ENCODE measurements around the gene ATRN. TPM values are rescaled to one million over a fixed set of nuclear protein-coding genes. Genes with fewer than 3 reads are reported as not detected.

Gene ATRN
- total RNA-seq, 1 experiment from 2014 or later, result 27.8 TPM

DNA sequence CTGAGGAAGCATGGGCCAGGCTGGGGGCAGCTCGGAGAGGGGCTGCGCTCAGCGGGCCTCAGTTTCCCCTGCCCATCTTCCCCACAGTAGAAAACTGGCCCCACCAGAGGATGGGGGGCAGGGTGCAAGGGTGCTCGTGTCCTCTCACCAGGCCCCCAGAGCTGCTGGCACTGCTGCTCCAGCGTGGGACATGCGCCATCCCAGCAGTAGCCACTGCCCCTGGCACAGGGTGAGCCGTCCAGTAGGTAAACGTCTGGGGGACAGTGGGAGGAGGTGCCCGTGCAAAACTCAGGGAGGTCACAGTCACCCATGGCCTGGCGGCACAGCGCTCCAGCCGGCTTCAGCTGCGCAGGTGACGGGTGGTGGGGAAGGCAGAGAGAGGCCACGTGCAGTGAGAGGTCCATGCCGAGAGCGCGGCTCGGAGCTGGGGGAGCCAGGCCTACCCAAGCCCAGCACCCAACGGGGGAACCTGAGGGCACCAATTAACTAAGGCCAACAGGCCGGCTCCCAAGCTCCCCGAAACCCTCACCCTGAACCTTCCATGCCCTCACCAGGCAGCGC lies 201.2 kb downstream of the ATRN start:
- Histone ChIP-seq H3K36me3 (no peaks in the 10 kb centered on the region), H3K9me3 (replicated peaks) (no peaks in the 10 kb centered on the region), H3K4me1 (replicated peaks) (peaks cover 4% of the 10 kb centered on the region; the same call in 1 of the 2 replicates), H3K4me3 (no peak overlapping the region), H3K27me3 (replicated peaks) (0 out of 2 replicates have a peak, but pooled peaks cover 3% of the 10 kb centered on the region), H3K27ac (no peak overlapping the region)
- no peak for DNase-seq (ENCODE audit: low read depth in 1 of 2, low spot score in 2 of 2)

DNA sequence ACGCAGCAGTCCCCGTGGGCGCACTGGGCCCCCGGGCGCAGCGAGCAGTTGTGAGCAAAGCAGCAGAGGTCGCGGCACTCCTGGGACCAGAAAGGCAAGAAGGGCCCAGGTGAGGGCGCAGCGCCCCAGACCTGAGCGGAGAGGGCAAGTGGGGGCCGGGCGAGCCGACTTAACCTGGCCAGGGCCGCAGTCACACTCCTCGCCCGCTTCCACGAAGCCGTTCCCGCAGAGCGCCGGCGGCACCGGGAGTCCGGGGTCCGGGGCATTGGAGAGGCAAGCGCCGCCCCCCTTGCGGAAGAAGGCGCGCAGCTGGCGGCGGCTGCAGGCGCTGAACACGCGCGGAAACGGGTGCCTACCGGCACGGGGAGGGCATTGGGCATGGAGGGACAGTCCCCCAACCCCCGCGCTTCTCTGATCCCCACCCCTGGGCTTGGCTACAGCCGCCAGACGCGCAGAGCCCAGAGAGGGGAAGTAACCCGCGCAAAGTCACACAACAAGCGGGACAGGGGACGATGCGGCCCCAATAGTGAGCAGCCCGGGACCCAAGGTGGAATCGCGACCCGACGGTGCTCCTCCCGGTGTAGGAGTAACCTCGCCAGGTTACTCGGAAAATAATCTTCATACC lies 201.8 kb downstream of the ATRN start:
- no peak overlapping the region for H3K27ac ChIP-seq
- peaks cover 4% of the 10 kb centered on the region; the same call in 1 of the 2 replicates for H3K4me1 ChIP-seq (replicated peaks)
- no peaks in the 10 kb centered on the region for H3K36me3 ChIP-seq
- 0 out of 2 replicates have a peak, but pooled peaks cover 3% of the 10 kb centered on the region for H3K27me3 ChIP-seq (replicated peaks)
- H3K9me3 ChIP-seq (replicated peaks), result no peaks in the 10 kb centered on the region
- no peak for DNase-seq (ENCODE audit: low read depth in 1 of 2, low spot score in 2 of 2)
- H3K4me3 ChIP-seq, result no peak overlapping the region

DNA sequence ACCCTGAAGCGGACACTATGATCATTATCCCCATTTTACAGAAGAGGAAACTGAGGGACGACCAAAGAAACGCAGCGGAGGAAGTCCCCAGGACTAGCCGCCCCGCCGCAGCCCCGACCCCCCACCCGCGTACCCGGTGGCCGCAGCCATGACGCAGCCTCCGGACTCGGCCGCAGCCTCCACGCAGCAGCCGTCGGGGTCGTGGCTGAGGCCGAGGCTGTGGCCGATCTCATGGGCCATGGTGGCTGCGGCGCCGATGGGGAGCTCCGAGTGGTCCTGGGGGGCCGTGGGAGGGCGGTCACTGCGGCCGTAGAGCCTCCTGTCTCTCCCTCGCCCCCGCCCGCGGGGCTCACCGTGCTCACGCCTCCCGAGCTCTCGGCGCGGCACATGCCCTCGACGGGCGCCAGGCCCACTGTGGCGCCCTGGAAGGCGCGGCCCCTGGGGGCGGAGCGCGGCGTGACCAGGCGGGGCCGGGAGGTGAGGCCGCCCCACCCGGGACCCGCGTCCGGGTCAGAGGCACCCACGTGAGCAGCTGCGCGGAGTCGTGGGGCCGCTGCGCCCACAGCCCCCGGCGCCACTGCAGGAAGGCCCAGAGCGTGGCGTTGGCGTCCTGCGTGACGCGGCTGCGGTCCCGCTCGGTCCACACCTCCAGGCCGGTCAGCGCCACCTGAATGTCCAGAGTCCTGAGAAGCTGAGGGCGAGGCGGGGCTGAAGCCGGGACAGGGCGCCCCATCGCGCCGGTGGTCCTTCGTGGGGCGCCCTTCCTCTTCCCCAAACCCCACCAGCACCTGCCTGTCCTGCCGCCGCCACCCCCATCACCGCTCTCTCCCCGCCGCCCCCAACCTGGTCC lies 202.6 kb downstream of the ATRN start:
- Histone ChIP-seq H3K27ac (no peak overlapping the region), H3K4me1 (replicated peaks) (peaks cover 4% of the 10 kb centered on the region; the same call in 1 of the 2 replicates), H3K4me3 (no peak overlapping the region), H3K9me3 (replicated peaks) (no peaks in the 10 kb centered on the region), H3K27me3 (replicated peaks) (0 out of 2 replicates have a peak, but pooled peaks cover 3% of the 10 kb centered on the region), H3K36me3 (no peaks in the 10 kb centered on the region)
- DNase-seq (ENCODE audit: low read depth in 1 of 2, low spot score in 2 of 2), result no peak

DNA sequence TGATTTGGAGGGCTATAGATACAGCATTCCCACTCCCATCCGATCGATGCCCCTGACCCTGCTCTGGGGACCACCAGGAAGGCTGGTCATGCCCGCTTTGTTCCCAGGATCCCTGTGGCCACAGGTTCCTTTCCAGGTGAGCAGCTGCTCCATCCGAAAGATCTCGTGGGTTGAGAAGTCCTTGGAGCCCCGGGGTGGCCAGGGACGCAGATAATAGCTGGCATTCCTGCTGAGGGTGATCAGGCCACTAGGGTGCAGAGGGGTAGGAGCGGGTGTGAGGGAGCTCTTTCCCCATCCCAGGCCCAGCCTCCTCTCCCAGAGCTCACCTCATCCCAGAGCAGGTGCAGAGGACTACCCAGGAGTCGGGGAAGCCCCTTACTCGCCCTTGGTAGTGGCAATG lies 203.6 kb downstream of the ATRN start:
- Histone ChIP-seq H3K9me3 (replicated peaks) (no peaks in the 10 kb centered on the region), H3K4me3 (no peak overlapping the region), H3K36me3 (no peaks in the 10 kb centered on the region)

DNA sequence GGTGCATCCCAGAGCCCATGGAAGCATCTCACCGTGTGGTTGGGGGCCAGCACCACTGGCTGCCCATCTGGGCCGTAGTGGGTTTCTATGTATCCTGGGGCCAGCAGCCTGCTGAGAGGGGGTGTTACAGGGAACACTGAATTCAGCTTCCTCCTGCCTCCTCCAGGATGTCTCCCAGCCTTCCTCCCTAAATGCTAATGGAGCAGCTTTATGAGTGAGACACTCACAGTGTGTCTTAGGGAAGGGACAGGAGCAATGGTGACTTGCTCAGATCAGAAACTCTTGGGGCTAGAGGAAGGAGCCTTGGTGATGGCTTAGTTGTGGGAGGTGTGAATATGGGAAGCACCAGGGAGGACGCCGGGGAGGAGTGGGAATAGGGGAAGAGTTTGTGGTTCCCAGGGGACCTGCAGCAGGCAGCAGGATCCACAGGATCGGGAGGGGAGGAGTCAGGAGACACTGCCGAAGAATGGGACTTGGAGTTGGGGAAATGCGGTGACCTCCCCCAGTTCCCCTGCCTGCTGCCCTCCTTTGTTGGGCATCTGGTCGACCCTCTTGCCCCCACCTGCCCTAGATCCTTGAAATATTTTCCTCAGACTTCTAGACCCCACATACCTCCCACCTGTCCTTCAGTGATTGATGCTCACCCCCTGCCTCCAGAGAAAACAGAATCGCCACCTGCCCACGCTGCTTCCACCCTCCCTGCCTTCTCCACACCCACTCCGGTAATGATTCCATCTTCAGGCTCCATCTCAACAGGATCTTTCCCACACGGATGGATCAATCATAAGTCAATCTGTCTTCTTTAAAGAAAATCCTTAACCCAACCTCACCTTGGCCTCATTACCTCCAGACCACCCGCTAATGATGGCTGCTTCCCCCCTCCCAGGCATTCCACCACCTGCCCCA lies 204.4 kb downstream of the ATRN start:
- no peaks in the 10 kb centered on the region for H3K36me3 ChIP-seq
- H3K4me3 ChIP-seq, result no peak overlapping the region
- no peak for DNase-seq (ENCODE audit: low read depth in 1 of 2, low spot score in 2 of 2)
- H3K27ac ChIP-seq, result no peak overlapping the region
- no peaks in the 10 kb centered on the region for H3K9me3 ChIP-seq (replicated peaks)
- 0 out of 2 replicates have a peak, but pooled peaks cover 3% of the 10 kb centered on the region for H3K27me3 ChIP-seq (replicated peaks)
- peaks cover 4% of the 10 kb centered on the region for H3K4me1 ChIP-seq (replicated peaks)

More for the DNA sequence above, 203.6 kb downstream of the ATRN start:
- 0 out of 2 replicates have a peak, but pooled peaks cover 3% of the 10 kb centered on the region for H3K27me3 ChIP-seq (replicated peaks)
- peaks cover 4% of the 10 kb centered on the region; the same call in 1 of the 2 replicates for H3K4me1 ChIP-seq (replicated peaks)
- DNase-seq (ENCODE audit: low read depth in 1 of 2, low spot score in 2 of 2), result no peak
- no peak overlapping the region for H3K27ac ChIP-seq

DNA sequence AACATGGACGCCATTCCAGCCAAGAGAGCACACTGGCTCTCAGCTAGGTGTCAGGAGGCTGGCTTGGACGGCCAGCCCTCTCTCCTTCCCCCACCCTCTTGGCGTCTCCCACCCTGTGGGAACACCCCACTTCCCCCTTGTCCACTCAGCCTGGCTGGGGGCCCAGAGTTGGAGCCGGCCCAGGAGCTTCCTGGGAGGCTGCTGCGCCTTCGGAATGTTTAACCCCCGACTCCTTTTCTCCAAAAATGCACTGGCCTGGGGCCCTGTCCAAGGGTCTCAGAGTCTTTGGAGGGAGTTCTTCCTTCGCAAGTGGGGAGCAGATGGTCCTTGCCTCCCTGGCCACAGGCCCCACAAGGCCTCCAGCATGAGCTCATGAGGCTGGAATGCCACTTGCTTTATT lies 206.9 kb downstream of the ATRN start:
- Histone ChIP-seq H3K36me3 (no peaks in the 10 kb centered on the region), H3K9me3 (replicated peaks) (no peaks in the 10 kb centered on the region), H3K4me1 (replicated peaks) (peaks cover 4% of the 10 kb centered on the region), H3K27ac (no peak overlapping the region), H3K4me3 (no peak overlapping the region), H3K27me3 (replicated peaks) (peaks cover 7% of the 10 kb centered on the region; the same call in 1 of the 2 replicates)
- no peak for DNase-seq (ENCODE audit: low read depth in 1 of 2, low spot score in 2 of 2)

DNA sequence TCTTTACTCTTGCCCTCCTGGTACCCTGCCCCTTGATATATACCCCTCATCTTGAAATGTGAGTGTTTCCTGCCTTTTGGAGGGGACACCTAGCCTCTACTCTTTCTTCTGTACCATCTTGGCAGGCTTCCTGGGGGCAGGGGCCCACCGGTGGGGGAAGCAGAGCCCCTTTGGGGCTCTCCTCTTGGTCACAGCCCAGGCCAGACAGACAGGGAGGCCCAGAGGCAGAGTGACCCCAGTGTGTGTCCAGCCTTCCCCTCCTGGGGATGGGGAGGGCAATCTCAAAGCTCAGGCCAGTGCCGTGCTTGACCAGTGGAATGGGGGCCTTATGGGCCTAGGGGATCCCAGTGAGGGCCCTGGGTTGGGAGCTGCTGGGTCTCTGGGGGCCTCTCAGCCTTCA lies 207.4 kb downstream of the ATRN start:
- Histone ChIP-seq H3K36me3 (no peaks in the 10 kb centered on the region), H3K27ac (no peak overlapping the region), H3K27me3 (replicated peaks) (peaks cover 7% of the 10 kb centered on the region; the same call in 1 of the 2 replicates), H3K9me3 (replicated peaks) (no peaks in the 10 kb centered on the region), H3K4me3 (no peak overlapping the region), H3K4me1 (replicated peaks) (peaks cover 4% of the 10 kb centered on the region)
- no peak for DNase-seq (ENCODE audit: low read depth in 1 of 2, low spot score in 2 of 2)

DNA sequence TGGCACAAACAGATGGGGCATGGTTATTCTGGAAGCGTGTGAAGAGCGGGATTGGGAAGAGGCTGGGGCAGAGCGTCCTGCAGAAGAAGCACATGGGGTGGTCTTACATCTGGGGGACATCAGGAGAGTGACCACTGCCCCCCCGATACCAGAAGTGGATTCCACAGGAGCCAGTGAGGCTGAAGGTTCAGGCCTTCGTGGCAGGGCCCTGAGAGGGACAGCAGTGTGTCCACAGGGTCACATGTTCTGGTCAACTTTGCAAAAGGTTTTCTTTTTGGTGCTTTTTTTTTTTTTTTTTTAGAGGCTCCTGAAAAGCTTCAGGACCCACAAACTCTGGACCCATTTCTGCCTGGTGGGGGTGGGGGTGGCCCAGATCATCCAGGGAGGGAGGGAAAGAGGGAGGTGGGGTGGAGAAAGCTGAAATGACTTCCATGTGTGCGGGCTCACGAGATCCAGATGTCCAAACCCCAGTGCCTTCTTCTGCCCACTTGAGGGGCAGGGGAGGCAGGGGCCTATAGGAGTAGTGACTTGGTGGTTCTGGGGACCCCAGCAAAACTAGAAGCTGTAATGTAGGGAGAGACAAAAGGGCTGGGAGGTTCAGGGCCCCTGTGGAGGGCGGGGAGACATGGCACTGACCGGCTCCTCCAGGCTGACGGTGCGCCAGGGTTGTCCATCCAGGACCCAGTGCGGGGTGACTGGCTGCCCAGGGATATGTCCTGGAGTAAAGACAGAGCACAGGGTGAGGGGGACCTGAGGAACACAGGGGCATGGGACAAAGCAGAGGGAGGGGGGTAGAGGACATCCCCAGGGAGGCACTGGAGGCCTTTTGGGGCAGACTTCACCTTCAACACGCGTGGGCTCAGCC lies 208.3 kb downstream of the ATRN start:
- Histone ChIP-seq H3K36me3 (no peaks in the 10 kb centered on the region), H3K27ac (no peak overlapping the region), H3K4me3 (no peak overlapping the region), H3K9me3 (replicated peaks) (no peaks in the 10 kb centered on the region), H3K27me3 (replicated peaks) (peaks cover 7% of the 10 kb centered on the region; the same call in 1 of the 2 replicates), H3K4me1 (replicated peaks) (peaks cover 4% of the 10 kb centered on the region)
- DNase-seq (ENCODE audit: low read depth in 1 of 2, low spot score in 2 of 2), result no peak

DNA sequence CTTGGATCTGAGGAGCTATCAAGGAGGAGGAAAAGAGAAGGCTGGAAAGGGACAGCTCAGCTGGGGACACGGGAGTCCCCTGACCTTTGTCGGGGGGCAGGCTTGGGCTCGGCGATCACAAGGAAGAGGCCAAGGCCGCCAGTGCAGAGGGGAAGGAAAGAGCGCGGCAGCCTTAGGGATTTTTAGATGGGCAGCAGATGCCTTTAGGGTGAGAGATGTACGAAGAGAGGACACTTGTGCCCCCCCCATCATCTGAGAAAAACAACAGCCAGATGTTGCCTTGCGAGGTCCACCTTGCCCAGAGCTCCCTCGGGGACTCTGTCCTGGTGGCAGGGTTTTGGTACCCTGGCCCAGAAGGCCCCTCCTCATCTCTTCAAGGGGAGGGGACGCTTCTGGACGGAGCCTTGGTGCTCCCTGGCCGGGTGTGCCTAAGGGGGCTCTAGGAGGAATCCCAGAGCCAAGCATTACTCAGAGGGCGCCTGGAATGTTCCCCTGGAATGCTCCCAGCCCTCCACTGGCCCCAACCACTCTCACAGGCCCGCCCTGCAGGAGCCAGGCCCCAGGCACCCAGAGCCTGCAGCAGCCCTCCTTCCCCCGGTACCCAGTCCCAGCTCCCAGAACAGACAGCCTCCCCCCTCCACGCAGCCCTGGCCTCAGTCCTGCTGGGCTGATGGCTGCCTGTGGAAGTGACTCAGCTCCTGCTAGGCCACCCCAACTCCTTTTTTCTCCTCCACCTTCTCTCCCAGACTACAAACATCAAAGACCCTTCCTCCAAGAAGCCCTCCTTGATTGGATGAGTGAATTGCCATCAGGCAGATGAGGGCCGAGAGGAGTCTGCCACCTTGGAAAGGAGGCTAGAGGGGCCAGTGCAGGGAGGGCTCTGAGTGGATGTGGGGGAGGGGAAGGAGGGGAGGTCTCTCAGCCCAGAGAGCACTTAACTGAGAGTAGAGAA lies 209.2 kb downstream of the ATRN start:
- Histone ChIP-seq H3K27me3 (replicated peaks) (peaks cover 7% of the 10 kb centered on the region; the same call in 1 of the 2 replicates), H3K4me3 (no peak overlapping the region), H3K9me3 (replicated peaks) (no peaks in the 10 kb centered on the region), H3K27ac (no peak overlapping the region), H3K4me1 (replicated peaks) (peaks cover 4% of the 10 kb centered on the region), H3K36me3 (no peaks in the 10 kb centered on the region)
- no peak for DNase-seq (ENCODE audit: low read depth in 1 of 2, low spot score in 2 of 2)

DNA sequence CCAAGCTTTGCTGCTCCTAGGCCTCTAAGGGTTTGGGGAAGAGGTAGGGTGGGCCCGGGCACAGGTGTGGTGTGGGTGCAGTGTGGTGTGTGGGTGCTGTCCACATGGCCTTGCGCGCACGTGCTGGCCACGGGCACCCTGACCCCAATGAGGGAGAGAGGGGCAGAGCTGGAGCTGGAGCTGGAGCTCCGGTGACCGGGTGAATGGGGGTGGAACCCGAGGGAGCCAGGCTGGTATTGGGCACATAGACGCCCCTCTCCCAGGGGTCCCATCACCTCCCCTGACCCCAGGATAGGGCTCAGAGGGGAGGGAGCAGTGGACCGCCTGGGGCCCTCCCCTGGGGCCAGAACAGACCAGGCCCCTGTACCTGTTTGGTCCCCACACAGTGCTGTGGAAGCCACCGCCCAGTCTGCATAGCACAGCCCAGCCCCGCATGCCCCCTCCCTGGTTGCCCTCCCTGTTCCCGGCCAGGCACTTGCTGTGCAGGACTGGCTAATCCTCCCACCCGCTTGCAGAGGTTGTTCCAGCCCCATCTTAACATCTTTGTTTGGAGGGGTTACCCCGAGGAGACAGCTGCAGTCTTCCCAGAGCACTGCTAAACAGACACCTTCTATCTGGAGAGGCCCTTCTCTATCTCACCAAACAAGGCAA lies 210.0 kb downstream of the ATRN start:
- H3K4me3 ChIP-seq, result no peak overlapping the region
- no peaks in the 10 kb centered on the region for H3K9me3 ChIP-seq (replicated peaks)
- H3K27me3 ChIP-seq (replicated peaks), result peaks cover 7% of the 10 kb centered on the region; the same call in 1 of the 2 replicates
- no peak overlapping the region for H3K27ac ChIP-seq
- no peak for DNase-seq (ENCODE audit: low read depth in 1 of 2, low spot score in 2 of 2)
- peaks cover 4% of the 10 kb centered on the region for H3K4me1 ChIP-seq (replicated peaks)
- H3K36me3 ChIP-seq, result no peaks in the 10 kb centered on the region

DNA sequence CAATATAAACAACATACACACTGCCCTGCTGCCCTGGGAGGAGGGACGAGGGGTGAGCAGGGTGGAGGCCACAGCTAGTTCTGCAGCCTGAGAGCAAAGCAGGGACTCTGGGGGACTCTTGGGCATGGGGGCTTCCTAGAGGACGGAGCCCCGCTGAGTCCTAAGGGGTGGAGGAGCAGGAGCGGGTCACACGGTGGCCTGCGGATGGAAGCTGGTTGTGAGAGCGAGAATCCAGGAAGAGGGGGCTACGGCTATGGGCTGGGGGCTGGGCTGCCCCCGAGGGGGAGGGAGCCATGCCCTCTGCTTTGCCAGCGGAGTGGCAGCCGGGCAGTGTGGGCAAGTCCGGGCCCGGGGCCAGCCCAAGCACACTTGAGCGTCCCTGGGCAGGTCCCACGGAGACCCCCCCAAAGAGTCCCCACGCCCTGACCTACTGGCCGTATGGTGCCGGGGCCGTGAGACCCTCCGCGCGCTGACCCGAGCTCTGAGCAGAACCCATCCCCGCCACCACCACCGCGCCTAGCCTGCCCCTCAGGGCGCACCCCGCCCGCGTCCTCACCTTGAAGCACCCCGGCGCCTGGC lies 210.6 kb downstream of the ATRN start:
- H3K9me3 ChIP-seq (replicated peaks), result no peaks in the 10 kb centered on the region
- no peaks in the 10 kb centered on the region for H3K36me3 ChIP-seq
- H3K27ac ChIP-seq, result no peak overlapping the region
- DNase-seq (ENCODE audit: low read depth in 1 of 2, low spot score in 2 of 2), result no peak
- no peak overlapping the region for H3K4me3 ChIP-seq
- H3K27me3 ChIP-seq (replicated peaks), result peaks cover 5% of the 10 kb centered on the region; the same call in 1 of the 2 replicates
- H3K4me1 ChIP-seq (replicated peaks), result peaks cover 4% of the 10 kb centered on the region

Data from SJSA1 (cell line).